ENCODE data around the gene SCARB1. TPM values are rescaled to one million over a fixed set of nuclear protein-coding genes. Genes with fewer than 3 reads are reported as not detected.

Gene SCARB1
- total and polyA plus RNA-seq, 2 of the 13 experiments (the other 11 are each of a cell fraction or from before 2014, with no cell fraction given) = 63.4 to 160 TPM

- no peak for TF ChIP-seq ZBTB40 (IDR thresholded peaks at IDR 0.05)
- TF ChIP-seq ZBTB40 (CRISPR knock-in tag; IDR thresholded peaks at IDR 0.05) = no peak
- peak; percentile 19 for TF ChIP-seq XRCC5 (optimal IDR thresholded peaks at IDR 0.05; ENCODE audit: low read length)
- no peak for TF ChIP-seq CBX1 (IDR thresholded peaks at IDR 0.05; ENCODE audit: low read depth)
- no peak for TF ChIP-seq TFDP2 (CRISPR knock-in tag; IDR thresholded peaks at IDR 0.05)
- no peak for TF ChIP-seq MAF1 (CRISPR knock-in tag; IDR thresholded peaks at IDR 0.05; ENCODE audit: borderline replicate concordance)
- TF ChIP-seq ZNF660 (CRISPR knock-in tag; IDR thresholded peaks at IDR 0.05; ENCODE audit: borderline replicate concordance, low read depth) = no peak
- TF ChIP-seq AGO1 (IDR thresholded peaks at IDR 0.05; ENCODE audit: low read depth, low read length, poor library complexity, severe bottlenecking) = no peak
- 0 out of 2 replicates have a peak, but pooled peaks have one; percentile 20 for TF ChIP-seq PAXIP1 (CRISPR knock-in tag; conservative IDR thresholded peaks at IDR 0.05)
- no peak for TF ChIP-seq NCOR1 (IDR thresholded peaks at IDR 0.05; ENCODE audit: borderline replicate concordance, low read length)
- no peak for TF ChIP-seq MED13 (CRISPR knock-in tag; IDR thresholded peaks at IDR 0.05)
- TF ChIP-seq ZNF770 (CRISPR knock-in tag; IDR thresholded peaks at IDR 0.05) = no peak
- TF ChIP-seq ZNF225 (CRISPR knock-in tag; IDR thresholded peaks at IDR 0.05) = no peak
- TF ChIP-seq TOE1 (CRISPR knock-in tag; IDR thresholded peaks at IDR 0.05) = no peak
These were observed 133.2 kb downstream of the SCARB1 start (continued) for GRCh38 chr12:124730455-124730932.
